Activated gamma-delta T cell treated with anti-CD3 and anti-CD28 coated beads, Interleukin-2, amount 50 U/mL, for 16 hours (primary cell): ENCODE measurements around the gene FUT6.
A peak's percentile ranks its signal among the peaks of the same experiment; 100 is the strongest.
"Not testable (repeated sequence)": the region's sequence is repeated elsewhere in the genome, so short reads cannot be mapped to it uniquely, and the experiment has no call there.

Experiments used
- DNase-seq: peaks from one replicate; pipeline ENCODE4 v3.0.0-alpha.2; 2020; ENCODE audit warnings: low read depth

FUT6 gene

GRCh38 chr19:5857203-5858081, 17.9 kb upstream of the FUT6 start:
- no peak for DNase-seq

GRCh38 chr19:5855151-5855550, 15.6 kb upstream of the FUT6 start:
- DNase-seq = not testable (repeated sequence)

- DNase-seq = not testable (repeated sequence)
These were observed 14.6 kb upstream of the FUT6 start for GRCh38 chr19:5854121-5854520.

DNA sequence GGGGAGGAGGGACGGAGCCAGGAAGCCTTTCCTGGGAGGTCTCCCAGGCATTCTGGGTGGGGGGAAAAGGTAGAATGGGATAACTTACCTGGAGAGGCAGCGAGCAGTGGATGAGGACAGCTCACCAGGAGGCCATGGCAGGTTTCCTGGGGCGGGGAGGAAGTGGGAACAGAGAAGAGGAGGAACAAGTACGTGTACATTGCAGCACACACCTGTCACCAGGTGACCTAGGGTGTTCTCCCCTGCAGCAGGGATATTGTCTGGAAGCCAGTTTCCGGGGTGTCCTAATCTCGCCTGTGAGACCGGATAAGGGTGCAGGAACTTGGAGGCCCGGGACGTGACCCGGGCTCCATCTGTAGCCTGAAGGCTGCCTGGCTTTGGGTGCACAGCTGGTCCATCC, 11.8 kb upstream of the FUT6 start, which contains the start of gene FUT3:
TSS of gene FUT3 (minus strand) at position 148 of the 400 bp plus-strand sequence.
- no peak for DNase-seq

- no peak for DNase-seq
These were observed 11.3 kb upstream of the FUT6 start for GRCh38 chr19:5850743-5851293.

GRCh38 chr19:5850189-5850588, 10.7 kb upstream of the FUT6 start:
- no peak for DNase-seq

DNA sequence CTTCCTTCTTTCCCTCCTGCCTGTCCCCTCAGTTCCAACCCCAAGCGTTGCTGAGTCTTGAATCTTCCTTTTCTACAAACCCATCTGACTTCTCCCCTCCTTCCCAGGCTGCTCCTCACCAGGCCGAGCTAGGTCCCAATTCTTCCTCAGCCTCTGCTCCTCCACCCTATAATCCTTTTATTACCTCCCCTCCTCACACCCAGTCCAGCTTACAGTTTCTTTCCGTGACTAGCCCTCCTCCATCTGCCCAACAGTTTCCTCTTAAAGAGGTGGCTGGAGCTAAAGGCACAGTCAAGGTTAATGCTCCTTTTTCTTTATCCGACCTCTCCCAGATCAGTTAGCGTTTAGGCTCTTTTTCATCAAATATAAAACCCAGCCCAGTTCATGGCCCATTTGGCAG, 9.1 kb upstream of the FUT6 start:
- DNase-seq = not testable (repeated sequence)

GRCh38 chr19:5847846-5848245, 8.3 kb upstream of the FUT6 start:
- not testable (repeated sequence) for DNase-seq

DNA sequence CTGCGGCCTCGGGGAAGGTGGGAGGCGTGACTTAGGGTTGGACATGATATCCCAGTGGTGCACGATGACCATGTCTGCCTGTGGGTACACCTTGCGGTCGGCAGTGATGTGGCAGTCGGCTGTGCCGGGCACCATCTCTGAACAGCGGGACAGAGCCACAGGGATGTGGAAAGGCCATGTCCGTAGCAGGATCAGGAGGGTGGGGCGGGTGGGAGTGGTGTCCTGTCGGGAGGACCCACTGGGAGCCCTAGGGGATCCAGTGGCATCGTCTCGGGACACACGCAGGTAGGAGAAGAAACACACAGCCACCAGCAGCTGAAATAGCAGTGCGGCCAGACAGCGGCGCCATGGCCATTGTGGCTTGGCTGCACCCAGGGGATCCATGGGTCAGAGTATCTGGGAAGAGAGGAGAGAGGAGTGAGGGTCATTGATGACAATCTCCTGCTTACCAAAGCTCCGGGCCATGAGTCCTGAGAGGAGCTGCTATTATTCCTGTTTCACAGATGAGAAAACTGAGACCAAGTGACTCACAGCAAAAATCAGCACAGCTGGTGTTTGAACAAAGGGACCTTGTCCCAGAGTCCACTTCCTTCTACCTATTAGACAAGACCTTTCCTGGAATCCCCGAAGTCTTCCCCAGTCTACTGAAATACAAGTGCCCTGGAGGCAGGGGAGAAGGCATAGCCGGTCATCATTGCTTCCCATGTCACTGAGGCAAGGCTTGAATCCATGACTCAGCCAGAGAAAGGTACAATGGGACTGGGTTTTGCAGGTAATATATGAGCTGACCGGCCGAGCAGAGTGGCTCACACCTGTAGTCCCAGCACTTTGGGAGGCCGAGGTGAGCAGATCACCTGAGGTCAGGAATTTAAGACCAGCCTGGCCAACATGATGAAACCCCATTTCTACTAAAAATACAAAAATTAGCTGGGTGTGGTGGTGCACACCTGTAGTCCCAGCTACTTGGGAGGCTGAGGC, 5.2 kb upstream of the FUT6 start:
- DNase-seq = no peak

- DNase-seq = no peak
These were observed 3.9 kb upstream of the FUT6 start for GRCh38 chr19:5843295-5843927.

- DNase-seq = not testable (repeated sequence)
These were observed 2.2 kb upstream of the FUT6 start for GRCh38 chr19:5841735-5842111.

DNA sequence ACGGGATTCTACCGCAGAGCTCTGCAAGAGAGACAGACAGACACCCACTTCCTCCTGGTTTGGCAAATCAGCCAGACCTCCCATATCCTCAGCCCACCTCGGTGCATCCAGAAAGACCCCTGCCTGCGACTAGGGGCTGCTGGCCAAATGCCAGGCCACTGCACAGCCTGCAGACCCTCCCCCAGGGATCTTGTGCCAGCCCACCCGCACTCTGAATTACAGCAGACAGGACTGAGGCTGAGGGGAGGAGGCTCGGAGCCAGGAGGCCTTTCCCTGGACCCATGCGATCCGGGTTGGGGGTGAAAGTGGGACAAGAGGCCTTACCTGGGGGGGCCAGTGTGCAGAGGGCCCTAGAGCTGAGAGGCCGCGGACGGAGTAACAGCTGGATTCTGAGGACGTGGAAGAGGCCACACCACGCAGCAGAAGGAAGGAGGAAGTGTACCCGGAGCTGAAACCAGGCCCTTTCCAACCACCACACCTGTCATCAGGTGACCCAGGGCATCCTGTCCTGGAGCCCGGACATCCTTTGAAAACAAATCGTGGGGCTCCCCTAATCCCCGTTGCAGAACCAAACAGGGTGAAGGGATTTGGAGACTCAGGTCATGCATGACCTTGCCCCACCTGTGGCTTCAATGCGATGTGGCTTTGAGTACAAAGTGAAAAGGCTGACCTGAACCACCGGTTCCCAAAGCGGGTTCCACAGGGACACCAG, 993 bp downstream of the FUT6 start:
- DNase-seq = no peak

DNA sequence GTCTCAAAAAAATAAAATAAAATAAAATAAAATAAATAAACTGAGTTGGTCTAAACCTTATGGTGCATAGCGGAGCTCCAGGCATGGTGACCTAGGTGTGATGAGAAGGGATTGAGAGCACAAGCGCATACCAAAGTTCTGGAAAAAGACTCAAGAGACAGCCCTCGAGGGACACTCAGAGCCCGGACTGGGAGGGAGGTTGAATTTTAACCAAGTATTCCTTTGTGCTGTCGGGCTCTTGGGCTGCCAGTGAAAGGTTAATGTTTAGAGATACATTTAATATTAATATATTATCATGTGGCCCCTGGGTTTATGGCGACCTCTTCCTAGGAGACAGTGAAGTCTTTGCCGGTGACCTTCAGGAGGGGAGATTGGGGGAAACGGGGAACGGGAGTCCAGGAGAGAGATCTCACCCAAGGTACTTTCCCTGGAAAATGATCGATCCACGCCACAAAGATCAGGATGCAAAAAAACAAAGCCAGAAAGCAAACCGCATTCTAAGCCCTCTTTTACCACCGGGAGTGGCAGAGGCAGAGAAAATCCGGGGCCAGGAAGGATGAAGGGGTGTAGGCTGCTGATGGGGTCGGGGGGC, 1.6 kb downstream of the FUT6 start:
- DNase-seq = no peak

- no peak for DNase-seq
These were observed 6.8 kb downstream of the FUT6 start for GRCh38 chr19:5832527-5833216.

GRCh38 chr19:5832061-5832460, 7.4 kb downstream of the FUT6 start:
- DNase-seq = no peak

DNA sequence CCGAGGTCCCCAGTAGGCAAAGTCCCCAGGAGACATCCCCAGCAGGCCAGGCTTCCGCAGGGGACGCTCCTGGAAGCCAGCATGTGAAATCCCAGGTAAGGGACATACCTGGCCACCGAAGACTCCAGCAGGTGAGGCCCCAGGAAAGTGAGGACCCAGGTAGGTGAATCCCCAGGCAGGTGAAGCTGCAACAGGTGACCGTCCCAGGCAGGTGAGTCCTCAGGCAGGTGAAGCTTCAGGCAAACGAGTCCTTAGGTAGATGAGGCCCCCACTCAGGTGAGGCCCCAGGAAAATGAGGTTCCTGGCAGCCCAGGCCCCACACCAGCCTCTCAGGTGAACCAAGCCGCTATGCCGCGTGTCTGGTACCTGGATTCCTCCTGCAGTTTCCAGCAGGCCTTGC, 8.3 kb downstream of the FUT6 start:
- DNase-seq = no peak

DNA sequence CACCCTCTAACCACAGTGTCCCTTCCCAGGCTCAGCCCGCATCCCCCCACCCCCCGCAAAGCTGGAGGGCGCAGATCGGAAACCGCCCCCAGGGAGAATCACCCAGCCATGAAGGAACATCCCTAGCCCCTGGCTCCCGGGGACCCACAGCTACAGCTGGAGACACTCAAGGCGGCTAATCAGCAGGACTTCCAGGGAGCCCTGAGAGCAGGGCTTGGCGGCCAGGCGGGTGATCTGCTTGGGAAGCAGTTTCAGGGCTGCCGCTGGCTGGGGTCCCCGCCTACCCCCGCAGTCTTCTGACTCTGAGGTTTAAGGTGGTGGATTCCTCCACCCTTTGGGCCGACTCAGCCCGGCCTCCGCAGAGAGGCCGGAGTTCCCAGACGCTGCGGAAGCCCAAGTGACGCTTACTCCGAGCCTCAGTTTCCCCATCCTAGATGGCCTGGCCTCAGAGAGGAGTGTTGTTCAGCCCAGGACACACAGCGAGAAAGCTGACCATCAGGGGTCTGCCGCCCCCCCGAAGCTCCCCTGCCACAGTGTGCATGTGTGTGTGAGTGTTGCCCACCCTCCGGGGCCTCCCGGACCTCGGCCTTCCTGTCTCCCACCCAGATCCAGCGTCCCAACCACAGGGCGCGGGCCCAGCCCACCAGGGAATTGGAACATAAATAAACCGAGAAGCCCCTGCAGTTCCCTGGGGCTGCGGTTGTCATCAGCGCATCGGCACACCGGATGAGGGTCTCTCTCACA, 9.8 kb downstream of the FUT6 start:
- DNase-seq = no peak

- peak; percentile 23 for DNase-seq
These were observed 10.6 kb downstream of the FUT6 start for GRCh38 chr19:5828661-5829566.
